Measurements from ENCODE around the gene DDX18.

GRCh38 chr2:117818921-117819320, 4.4 kb downstream of the DDX18 start:
- no peak for TF ChIP-seq TAF1 (conservative IDR thresholded peaks at IDR 0.05)
- no peak for TF ChIP-seq MAX (IDR thresholded peaks at IDR 0.05)
- no peak for TF ChIP-seq JUND (IDR thresholded peaks at IDR 0.05)
- no peak for TF ChIP-seq RAD21 (IDR thresholded peaks at IDR 0.05)
- TF ChIP-seq CTCF (IDR thresholded peaks at IDR 0.05; ENCODE audit: low read depth, low read length, missing input control) = no peak
- no peak for TF ChIP-seq YY1 (IDR thresholded peaks at IDR 0.05)
- TF ChIP-seq ZBTB33 (IDR thresholded peaks at IDR 0.05) = no peak
